Kidney (tissue), 14 donors: ENCODE data around the gene DSTYK. TPM values are rescaled to one million over a fixed set of nuclear protein-coding genes. Genes with fewer than 3 reads are reported as not detected.

Experiments used
- DNase-seq, 5 donors: peaks; one replicate each; pipeline ENCODE4 v3.0.0-alpha.2; 2013 to 2020
- FAIRE-seq: peaks from 2 replicates; lab custom pipeline; 2012; peaks lifted over from hg19 to GRCh38; lab: Jason Lieb, UNC
- H3K27ac ChIP-seq, 2 donors: one replicate each; pipeline ENCODE4 v1.7.0; 2013; ENCODE audit warnings: low read depth in 2 of 2, low read length in 2 of 2, inconsistent platforms in 1 of 2
- H3K27me3 ChIP-seq: one replicate; pipeline ENCODE4 v1.7.1; 2013; ENCODE audit warnings: low read length, inconsistent platforms; ENCODE audit not compliant: control insufficient read depth, insufficient read depth
- H3K36me3 ChIP-seq, 3 donors: one replicate each; pipeline versions ENCODE4 v1.7.0 to v1.7.1; 2013; ENCODE audit warnings: low read length in 3 of 3, control low read depth in 1 of 3, inconsistent platforms in 1 of 3; ENCODE audit not compliant: insufficient read depth in 3 of 3, control insufficient read depth in 2 of 3
- H3K4me1 ChIP-seq, 3 donors: one replicate each; pipeline versions ENCODE4 v1.7.0 to v1.7.1; 2013; ENCODE audit warnings: low read length in 3 of 3, inconsistent platforms in 1 of 3, low read depth in 1 of 3; ENCODE audit not compliant: control insufficient read depth in 2 of 3, insufficient read depth in 2 of 3
- H3K4me3 ChIP-seq, 3 donors: one replicate each; pipeline versions ENCODE4 v1.7.0 to v1.8.1; 2013; ENCODE audit warnings: low read length in 3 of 3, control low read depth in 1 of 3, inconsistent platforms in 1 of 3
- H3K9ac ChIP-seq, 3 donors: one replicate each; pipeline versions ENCODE4 v1.7.0 to v1.7.1; 2013; ENCODE audit warnings: low read length in 3 of 3, control low read depth in 1 of 3, inconsistent platforms in 1 of 3
- H3K9me3 ChIP-seq, 3 donors: one replicate each; pipeline versions ENCODE4 v1.7.0 to v1.7.1; 2013; ENCODE audit warnings: low read length in 3 of 3, control low read depth in 1 of 3, inconsistent platforms in 1 of 3; ENCODE audit not compliant: control insufficient read depth in 2 of 3, insufficient read depth in 1 of 3
- CTCF ChIP-seq: IDR thresholded peaks from 3 replicates; pipeline ENCODE4 v1.5.1; 2012; ENCODE audit warnings: mild to moderate bottlenecking, moderate library complexity, borderline replicate concordance; ENCODE audit not compliant: insufficient read depth; ENCODE audit errors: extremely low read depth
- intact Hi-C: fragments of 100-400 bp; cut with DNase I; formaldehyde crosslinking; loops from one replicate; pipeline ENCODE4 v1.11.1; 2022
- polyA plus RNA-seq: library from polyadenylated mRNA; stranded (reverse); fragments of 350-450 nt; fragmentation: Illumina TruSeq; extraction: RNeasy Lipid Tissue Mini Kit (QIAGEN cat#74804); gene quantifications from one replicate; pipeline ENCODE4 v1.2.3, GENCODE V29; 2014; ENCODE audit warnings: low read depth, low replicate concordance; ENCODE audit not compliant: insufficient read depth
- total RNA-seq: library from RNA; stranded (reverse); fragmentation: NEBNext Ultra II Directional; extraction: Animal tissue kit (Norgen Biotek cat#: 25700); gene quantifications from one replicate; pipeline ENCODE4 v1.2.1, GENCODE V29; 2021
- donor health status: control.
- donor health status: control.
- donor health status: control.
- donor health status: control.
- donor health status: control.
- donor health status: DM: yes; HTN: yes; CAD: no.
- donor health status: Normal renal cell carcinoma (clear cell type).

DSTYK gene
- total and polyA plus RNA-seq, 2 donors from 2014 or later = 5.6 to 17.8 TPM

GRCh38 chr1:205199931-205200299 is 11.6 kb downstream of the DSTYK start:
- intact Hi-C loops = no loop called here
- Histone ChIP-seq H3K9ac (no peak overlapping the region), H3K27ac (no peak overlapping the region), H3K27me3 (no peaks in the 10 kb centered on the region), H3K36me3 (no peaks in the 10 kb centered on the region), H3K4me3 (no peak overlapping the region), H3K4me1 (no peaks in the 10 kb centered on the region), H3K9me3 (no peaks in the 10 kb centered on the region)
- TF ChIP-seq CTCF = no peak
- DNase-seq = no peak
- FAIRE-seq = no peak

- H3K9me3 ChIP-seq = no peaks in the 10 kb centered on the region
- H3K36me3 ChIP-seq = no peaks in the 10 kb centered on the region
- DNase-seq (no peak), FAIRE-seq (no peak)
- no peaks in the 10 kb centered on the region for H3K4me1 ChIP-seq
- H3K4me3 ChIP-seq = no peak overlapping the region
- peak; percentile 8 for TF ChIP-seq CTCF
- H3K9ac ChIP-seq = no peak overlapping the region
- no peaks in the 10 kb centered on the region for H3K27me3 ChIP-seq
- H3K27ac ChIP-seq = no peak overlapping the region
- intact Hi-C loops = no loop called here
Observed at GRCh38 chr1:205199090-205199930, 12.2 kb downstream of the DSTYK start.

GRCh38 chr1:205192287-205192686 is 19.2 kb downstream of the DSTYK start:
- intact Hi-C loops = no loop called here
- H3K4me3 ChIP-seq = no peak overlapping the region
- peak overlapping the region; percentile 59 to 64 for H3K27ac ChIP-seq
- no peaks in the 10 kb centered on the region for H3K27me3 ChIP-seq
- TF ChIP-seq CTCF = no peak
- H3K36me3 ChIP-seq = peaks cover 0 to 2% (median 0%) of the 10 kb centered on the region in 3 donors
- no peak overlapping the region for H3K9ac ChIP-seq
- DNase-seq = no peak
- H3K4me1 ChIP-seq = peaks cover 13 to 29% (median 21%) of the 10 kb centered on the region in 3 donors
- no peak for FAIRE-seq
- H3K9me3 ChIP-seq = no peaks in the 10 kb centered on the region
